DOHH2 (cell line): ENCODE measurements around the gene CUEDC1.

Experiments
- EZH2phosphoT487 ChIP-seq: fragments of 200-600 bp; sonication (generic); IDR thresholded peaks from 2 replicates; pipeline ENCODE4 v1.6.1; 2017; ENCODE audit warnings: borderline replicate concordance, mild to moderate bottlenecking, antibody characterized with exemption, low read length, moderate library complexity, mixed read lengths
- TF ChIP-seq, protein P1 (sequence below): fragments of 200-600 bp; sonication (generic); IDR thresholded peaks from one replicate; pipeline ENCODE4 v1.5.1; 2014; ENCODE audit warnings: antibody characterized with exemption, mild to moderate bottlenecking, low read depth, low read length; ENCODE audit not compliant: poor library complexity, severe bottlenecking

DNA sequence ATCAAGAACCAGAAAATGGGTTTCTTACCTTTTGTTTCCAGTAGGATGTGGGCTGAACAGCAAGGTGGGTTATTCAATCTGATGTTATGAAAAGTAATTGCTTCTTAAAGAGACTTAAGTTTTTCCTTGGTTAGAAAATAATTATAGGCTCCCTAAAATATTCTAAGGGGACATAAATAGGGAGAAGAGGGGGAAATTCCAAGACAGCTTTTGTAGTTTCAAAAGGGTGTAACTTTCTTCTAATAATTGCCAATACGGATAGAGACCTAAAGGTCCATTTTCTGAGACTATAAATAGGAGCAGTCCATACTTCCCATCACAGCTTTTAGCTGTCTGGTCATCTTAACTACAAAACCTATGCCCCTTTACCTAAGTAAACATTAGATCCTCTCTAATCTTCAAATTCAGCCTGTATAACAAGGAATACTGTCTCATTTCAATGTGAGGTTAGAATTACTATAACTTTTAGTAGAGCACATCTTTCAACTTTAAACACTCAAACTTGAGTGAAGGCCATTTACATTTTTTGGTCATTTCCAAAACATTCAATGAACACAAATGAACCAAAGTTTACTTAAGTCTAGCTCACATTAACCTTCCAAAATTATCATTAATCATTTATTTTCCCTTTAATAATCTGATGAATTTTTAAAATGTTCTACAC, 46.4 kb upstream of the CUEDC1 start:
- TF ChIP-seq, protein P1, sequence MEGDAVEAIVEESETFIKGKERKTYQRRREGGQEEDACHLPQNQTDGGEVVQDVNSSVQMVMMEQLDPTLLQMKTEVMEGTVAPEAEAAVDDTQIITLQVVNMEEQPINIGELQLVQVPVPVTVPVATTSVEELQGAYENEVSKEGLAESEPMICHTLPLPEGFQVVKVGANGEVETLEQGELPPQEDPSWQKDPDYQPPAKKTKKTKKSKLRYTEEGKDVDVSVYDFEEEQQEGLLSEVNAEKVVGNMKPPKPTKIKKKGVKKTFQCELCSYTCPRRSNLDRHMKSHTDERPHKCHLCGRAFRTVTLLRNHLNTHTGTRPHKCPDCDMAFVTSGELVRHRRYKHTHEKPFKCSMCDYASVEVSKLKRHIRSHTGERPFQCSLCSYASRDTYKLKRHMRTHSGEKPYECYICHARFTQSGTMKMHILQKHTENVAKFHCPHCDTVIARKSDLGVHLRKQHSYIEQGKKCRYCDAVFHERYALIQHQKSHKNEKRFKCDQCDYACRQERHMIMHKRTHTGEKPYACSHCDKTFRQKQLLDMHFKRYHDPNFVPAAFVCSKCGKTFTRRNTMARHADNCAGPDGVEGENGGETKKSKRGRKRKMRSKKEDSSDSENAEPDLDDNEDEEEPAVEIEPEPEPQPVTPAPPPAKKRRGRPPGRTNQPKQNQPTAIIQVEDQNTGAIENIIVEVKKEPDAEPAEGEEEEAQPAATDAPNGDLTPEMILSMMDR = no peak
- TF ChIP-seq EZH2phosphoT487 = no peak
